Keratinocyte (primary cell): ENCODE measurements around the gene MARCOL. TPM values are rescaled to one million over a fixed set of nuclear protein-coding genes. Genes with fewer than 3 reads are reported as not detected.

ENCODE experiments used
- DNase-seq: peaks from one replicate; pipeline ENCODE4 v3.0.0-alpha.2; 2011; ENCODE audit warnings: low read depth, missing footprints, low spot score
- FAIRE-seq: peaks from 2 replicates; lab custom pipeline; 2011; peaks lifted over from hg19 to GRCh38; lab: Jason Lieb, UNC
- H2AFZ ChIP-seq: 2 replicates; pipeline ENCODE4 v1.6.0; 2012; ENCODE audit warnings: low read length, control low read depth, inconsistent platforms; ENCODE audit not compliant: control insufficient read depth
- H3K27ac ChIP-seq: 2 replicates; pipeline ENCODE4 v1.5.1; 2011; ENCODE audit warnings: low read length; ENCODE audit not compliant: control insufficient read depth, insufficient read depth
- H3K27me3 ChIP-seq: 3 replicates; pipeline ENCODE4 v1.6.0; 2011; ENCODE audit warnings: low read length; ENCODE audit not compliant: control insufficient read depth, insufficient read depth; ENCODE audit errors: extremely low read depth
- H3K36me3 ChIP-seq, 2 experiments: 2 replicates in 1 of 2; 3 replicates in 1 of 2; pipeline ENCODE4 v1.5.1; 2011; ENCODE audit warnings: low read length in 2 of 2, mild to moderate bottlenecking in 1 of 2; ENCODE audit not compliant: control insufficient read depth in 2 of 2, insufficient read depth in 2 of 2; ENCODE audit errors: extremely low read depth in 1 of 2
- H3K4me1 ChIP-seq: 3 replicates; pipeline ENCODE4 v1.5.1; 2011; ENCODE audit warnings: low read length; ENCODE audit not compliant: control insufficient read depth, insufficient read depth; ENCODE audit errors: extremely low read depth
- H3K4me2 ChIP-seq: 3 replicates; pipeline ENCODE4 v1.6.0; 2011; ENCODE audit warnings: low read depth, low read length; ENCODE audit not compliant: control insufficient read depth, insufficient read depth; ENCODE audit errors: extremely low read depth
- H3K4me3 ChIP-seq, 3 experiments: fragments of 200-600 bp in 1 of 3; sonication (generic) in 1 of 3; 2 replicates in 2 of 3; 3 replicates in 1 of 3; pipeline ENCODE4 v1.5.1; 2011 to 2016; ENCODE audit warnings: low read length in 3 of 3, mild to moderate bottlenecking in 3 of 3, control low read depth in 2 of 3, inconsistent platforms in 1 of 3, low read depth in 1 of 3, mixed read lengths in 1 of 3, mixed run types in 1 of 3, moderate library complexity in 1 of 3; ENCODE audit not compliant: control insufficient read depth in 2 of 3, insufficient read depth in 2 of 3; ENCODE audit errors: extremely low read depth in 1 of 3
- H3K79me2 ChIP-seq: 2 replicates; pipeline ENCODE4 v1.6.0; 2012; ENCODE audit warnings: low read length; ENCODE audit not compliant: control insufficient read depth, insufficient read depth
- H3K9ac ChIP-seq: 3 replicates; pipeline ENCODE4 v1.6.0; 2011; ENCODE audit warnings: low read length; ENCODE audit not compliant: control insufficient read depth, insufficient read depth; ENCODE audit errors: extremely low read depth
- H3K9me1 ChIP-seq: 3 replicates; pipeline ENCODE4 v1.6.0; 2011; ENCODE audit warnings: low read length; ENCODE audit not compliant: control insufficient read depth, insufficient read depth; ENCODE audit errors: extremely low read depth
- H3K9me3 ChIP-seq: 2 replicates; pipeline ENCODE4 v1.5.1; 2012; ENCODE audit warnings: low read depth, low read length; ENCODE audit not compliant: control insufficient read depth
- H4K20me1 ChIP-seq: 3 replicates; pipeline ENCODE4 v1.6.0; 2011; ENCODE audit warnings: low read length; ENCODE audit not compliant: control insufficient read depth, insufficient read depth; ENCODE audit errors: extremely low read depth
- EZH2 ChIP-seq: IDR thresholded peaks from one replicate; pipeline ENCODE4 v1.6.1; 2012; ENCODE audit warnings: inconsistent platforms, mild to moderate bottlenecking, low read length, moderate library complexity
- dilution Hi-C: fragments of 300-500 bp; cut with MboI; formaldehyde crosslinking; loops from one replicate; pipeline ENCODE4 v1.7.0; 2020; ENCODE audit warnings: low sequenced_read_pairs; ENCODE audit not compliant: extremely low pct_ligation_motif_present
- polyA plus RNA-seq, 5 experiments: library from polyadenylated mRNA; depleted of rRNA in 3 of 5; stranded (reverse) in 3 of 5; stranded (forward) in 1 of 5; unstranded in 1 of 5; fragments of >200 nt; gene quantifications; 1 replicate in 1 of 5; 2 replicates in 3 of 5; 3 replicates in 1 of 5; pipeline versions ENCODE4 v1.2.1 to v1.2.3, GENCODE V29; 2011 to 2012; ENCODE audit warnings: missing spikeins in 2 of 5, low read depth in 1 of 5, low replicate concordance in 1 of 5
- TF ChIP-seq, protein P1 (sequence below), 3 experiments: IDR thresholded peaks in 1 of 3; conservative IDR thresholded peaks in 1 of 3; optimal IDR thresholded peaks in 1 of 3; 2 replicates in 2 of 3; 3 replicates in 1 of 3; pipeline versions ENCODE3 to v1.5.1; 2011; ENCODE audit warnings: low read length in 3 of 3, mild to moderate bottlenecking in 3 of 3, moderate library complexity in 2 of 3, control low read depth in 1 of 3, inconsistent platforms in 1 of 3; ENCODE audit not compliant: insufficient read depth in 2 of 3; ENCODE audit errors: extremely low read depth in 1 of 3

MARCOL gene
- polyA plus RNA-seq, 1 donor (not counting 4 experiments of a cell fraction or from before 2014, with no cell fraction given): not detected

DNA sequence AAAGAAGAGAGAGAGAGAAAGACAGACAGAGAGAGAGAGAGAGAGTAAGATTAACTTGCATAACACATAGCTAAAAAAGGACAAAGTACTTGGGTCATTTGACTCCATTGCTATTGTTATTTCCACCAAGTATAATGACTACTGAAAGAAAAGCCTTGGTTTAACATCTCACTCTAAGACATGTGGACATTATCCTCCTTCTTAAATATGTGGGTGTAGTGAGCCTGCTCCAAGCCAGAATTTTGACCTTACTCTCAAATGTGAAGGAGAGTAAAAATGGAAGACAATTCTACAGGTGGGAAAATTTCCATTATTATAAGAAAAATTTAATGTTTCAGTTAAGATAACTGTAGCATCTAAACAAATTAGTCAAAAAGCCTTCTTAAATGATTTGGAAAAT lies 8.5 kb upstream of the MARCOL start:
- Histone ChIP-seq H4K20me1 (no peaks in the 10 kb centered on the region), H3K9me3 (no peaks in the 10 kb centered on the region), H3K27ac (no peak overlapping the region), H3K36me3 (no peaks in the 10 kb centered on the region), H2AFZ (no peak overlapping the region), H3K9ac (no peak overlapping the region), H3K9me1 (no peaks in the 10 kb centered on the region), H3K27me3 (no peaks in the 10 kb centered on the region), H3K4me2 (no peak overlapping the region), H3K79me2 (no peaks in the 10 kb centered on the region), H3K4me1 (no peaks in the 10 kb centered on the region), H3K4me3 (no peak overlapping the region)
- DNase-seq: no peak
- dilution Hi-C loops: no loop called here
- FAIRE-seq: no peak
- TF ChIP-seq, protein P1, sequence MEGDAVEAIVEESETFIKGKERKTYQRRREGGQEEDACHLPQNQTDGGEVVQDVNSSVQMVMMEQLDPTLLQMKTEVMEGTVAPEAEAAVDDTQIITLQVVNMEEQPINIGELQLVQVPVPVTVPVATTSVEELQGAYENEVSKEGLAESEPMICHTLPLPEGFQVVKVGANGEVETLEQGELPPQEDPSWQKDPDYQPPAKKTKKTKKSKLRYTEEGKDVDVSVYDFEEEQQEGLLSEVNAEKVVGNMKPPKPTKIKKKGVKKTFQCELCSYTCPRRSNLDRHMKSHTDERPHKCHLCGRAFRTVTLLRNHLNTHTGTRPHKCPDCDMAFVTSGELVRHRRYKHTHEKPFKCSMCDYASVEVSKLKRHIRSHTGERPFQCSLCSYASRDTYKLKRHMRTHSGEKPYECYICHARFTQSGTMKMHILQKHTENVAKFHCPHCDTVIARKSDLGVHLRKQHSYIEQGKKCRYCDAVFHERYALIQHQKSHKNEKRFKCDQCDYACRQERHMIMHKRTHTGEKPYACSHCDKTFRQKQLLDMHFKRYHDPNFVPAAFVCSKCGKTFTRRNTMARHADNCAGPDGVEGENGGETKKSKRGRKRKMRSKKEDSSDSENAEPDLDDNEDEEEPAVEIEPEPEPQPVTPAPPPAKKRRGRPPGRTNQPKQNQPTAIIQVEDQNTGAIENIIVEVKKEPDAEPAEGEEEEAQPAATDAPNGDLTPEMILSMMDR (optimal IDR thresholded peaks at IDR 0.05 in 1 of 3, IDR thresholded peaks at IDR 0.05 in 1 of 3, conservative IDR thresholded peaks at IDR 0.05 in 1 of 3; ENCODE audit: extremely low read depth in 1 of 3, insufficient read depth in 2 of 3, low read length in 3 of 3): no peak
- TF ChIP-seq EZH2: no peak

DNA sequence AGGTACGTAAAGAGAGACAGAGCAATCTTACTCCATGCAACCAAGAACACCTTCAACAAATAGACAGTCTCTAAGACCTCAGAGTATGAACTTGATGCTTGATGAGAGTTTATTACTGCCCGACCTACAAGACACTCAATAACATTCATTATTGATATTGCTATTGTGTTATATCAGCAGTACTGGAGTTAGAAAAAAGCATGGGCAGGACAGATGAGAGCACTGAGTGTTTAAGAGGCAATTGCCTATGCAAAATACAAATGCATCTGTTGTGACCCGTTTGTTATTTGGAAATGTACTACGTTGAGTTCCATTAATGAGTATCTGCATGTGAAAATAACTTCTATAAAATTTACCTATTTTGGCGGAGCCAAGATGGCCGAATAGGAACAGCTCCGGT lies 8.1 kb upstream of the MARCOL start:
- Histone ChIP-seq H3K9me3 (no peaks in the 10 kb centered on the region), H3K36me3 (no peaks in the 10 kb centered on the region), H3K4me2 (no peak overlapping the region), H3K79me2 (no peaks in the 10 kb centered on the region), H3K9ac (no peak overlapping the region), H2AFZ (no peak overlapping the region), H3K27me3 (no peaks in the 10 kb centered on the region), H3K27ac (no peak overlapping the region), H3K9me1 (no peaks in the 10 kb centered on the region), H4K20me1 (no peaks in the 10 kb centered on the region), H3K4me3 (no peak overlapping the region), H3K4me1 (no peaks in the 10 kb centered on the region)
- no peak for TF ChIP-seq EZH2
- TF ChIP-seq, protein P1 (optimal IDR thresholded peaks at IDR 0.05 in 1 of 3, IDR thresholded peaks at IDR 0.05 in 1 of 3, conservative IDR thresholded peaks at IDR 0.05 in 1 of 3; ENCODE audit: extremely low read depth in 1 of 3, insufficient read depth in 2 of 3, low read length in 3 of 3): no peak
- FAIRE-seq: no peak
- no peak for DNase-seq
- dilution Hi-C loops: no loop called here
